Subcutaneous adipose tissue (tissue), 4 donors: Measurements from ENCODE around the gene PHTF1. TPM values are rescaled to one million over a fixed set of nuclear protein-coding genes. Genes with fewer than 3 reads are reported as not detected.

ENCODE experiments used
- total RNA-seq, 4 donors: library from RNA; depleted of rRNA; stranded (reverse); fragments of >200 nt; gene quantifications; one replicate each; pipeline ENCODE4 v1.1.0, GENCODE V29; 2016
- TF ChIP-seq, protein P1 (sequence below): fragments of 450-650 bp; IDR thresholded peaks from one replicate; pipeline ENCODE4 v1.5.1; 2016; ENCODE audit warnings: low read depth, mild to moderate bottlenecking, control low read depth, antibody characterized with exemption, moderate library complexity

The PHTF1 gene
- total RNA-seq, 4 donors from 2014 or later, result 14.5 to 23.3 (median 18.3) TPM

DNA sequence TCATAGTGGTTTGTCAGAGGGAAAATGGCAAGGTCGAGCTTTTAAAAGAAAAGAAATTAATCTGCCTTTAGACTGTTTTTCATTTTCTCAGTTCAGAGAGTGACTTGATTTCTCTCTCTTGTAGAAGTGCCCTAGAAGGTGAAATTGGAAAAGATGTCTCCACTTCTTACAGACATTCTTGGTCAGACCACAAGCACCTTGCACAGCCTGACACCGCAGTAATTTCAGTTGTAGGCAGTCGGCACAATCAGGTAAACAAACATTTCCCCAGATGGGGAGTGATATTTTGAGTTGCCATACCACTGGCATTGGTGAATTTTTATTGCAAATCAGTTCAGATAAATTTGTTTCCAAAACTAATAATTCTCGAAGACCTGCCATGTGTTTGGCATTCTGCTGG lies 86.8 kb downstream of the PHTF1 start:
- TF ChIP-seq, protein P1, sequence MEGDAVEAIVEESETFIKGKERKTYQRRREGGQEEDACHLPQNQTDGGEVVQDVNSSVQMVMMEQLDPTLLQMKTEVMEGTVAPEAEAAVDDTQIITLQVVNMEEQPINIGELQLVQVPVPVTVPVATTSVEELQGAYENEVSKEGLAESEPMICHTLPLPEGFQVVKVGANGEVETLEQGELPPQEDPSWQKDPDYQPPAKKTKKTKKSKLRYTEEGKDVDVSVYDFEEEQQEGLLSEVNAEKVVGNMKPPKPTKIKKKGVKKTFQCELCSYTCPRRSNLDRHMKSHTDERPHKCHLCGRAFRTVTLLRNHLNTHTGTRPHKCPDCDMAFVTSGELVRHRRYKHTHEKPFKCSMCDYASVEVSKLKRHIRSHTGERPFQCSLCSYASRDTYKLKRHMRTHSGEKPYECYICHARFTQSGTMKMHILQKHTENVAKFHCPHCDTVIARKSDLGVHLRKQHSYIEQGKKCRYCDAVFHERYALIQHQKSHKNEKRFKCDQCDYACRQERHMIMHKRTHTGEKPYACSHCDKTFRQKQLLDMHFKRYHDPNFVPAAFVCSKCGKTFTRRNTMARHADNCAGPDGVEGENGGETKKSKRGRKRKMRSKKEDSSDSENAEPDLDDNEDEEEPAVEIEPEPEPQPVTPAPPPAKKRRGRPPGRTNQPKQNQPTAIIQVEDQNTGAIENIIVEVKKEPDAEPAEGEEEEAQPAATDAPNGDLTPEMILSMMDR, result no peak

DNA sequence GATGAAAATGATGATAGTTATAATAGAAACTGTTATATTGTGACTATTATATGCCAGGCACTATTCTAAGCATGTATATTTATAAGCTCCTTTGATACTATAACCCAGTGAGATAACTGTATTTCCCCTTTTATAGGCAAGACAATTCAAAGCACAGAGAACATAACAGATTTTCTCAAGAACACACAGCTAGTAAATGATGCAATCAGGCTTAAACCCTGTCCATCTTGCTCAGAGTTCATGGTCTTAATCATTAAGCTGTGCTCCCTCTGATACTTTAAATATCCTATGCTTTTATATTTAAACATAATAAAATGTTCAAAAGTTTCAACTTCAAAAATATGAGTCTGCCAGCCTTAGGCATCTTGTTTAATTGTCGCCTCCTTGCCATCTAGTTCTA lies 88.6 kb downstream of the PHTF1 start:
- TF ChIP-seq, protein P1, result no peak

DNA sequence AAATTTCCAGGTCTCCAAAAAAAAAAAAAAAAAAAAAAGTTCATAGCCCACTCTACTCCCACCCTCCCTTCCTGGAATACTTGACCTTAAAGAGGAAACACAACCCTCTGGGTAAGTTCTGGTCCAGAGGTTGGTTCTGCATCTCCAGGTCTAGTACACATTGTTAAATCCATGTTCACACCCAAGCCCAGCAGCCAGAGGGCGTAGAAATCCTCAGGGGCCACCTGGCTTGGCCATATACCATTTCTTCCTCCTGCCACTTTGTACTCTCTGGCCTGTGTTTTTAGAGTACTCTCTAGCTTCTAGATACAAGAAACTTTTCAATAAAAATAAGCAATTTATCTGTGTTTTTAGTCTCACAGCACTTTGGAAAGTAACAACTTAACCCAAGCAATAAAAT lies 89.3 kb downstream of the PHTF1 start:
- TF ChIP-seq, protein P1, result no peak

DNA sequence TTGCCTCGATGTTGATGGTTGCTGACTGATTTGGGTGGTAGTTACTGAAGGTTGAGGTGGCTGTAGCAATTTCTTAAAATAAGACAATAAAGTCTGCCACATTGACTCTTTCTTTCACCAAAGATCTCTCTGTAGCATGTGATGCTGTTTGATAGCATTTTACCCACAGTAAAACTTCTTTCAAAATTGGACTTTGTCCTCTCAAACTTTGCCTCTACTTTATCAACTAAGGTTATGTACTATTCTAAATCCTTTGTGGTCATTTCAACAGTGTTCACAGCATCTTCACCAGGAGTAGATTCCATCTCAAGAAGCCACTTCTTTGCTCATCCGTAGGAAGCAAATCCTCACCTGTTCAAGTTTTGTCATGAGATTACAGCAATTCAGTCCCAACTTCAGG lies 93.2 kb downstream of the PHTF1 start:
- TF ChIP-seq, protein P1, result no peak

DNA sequence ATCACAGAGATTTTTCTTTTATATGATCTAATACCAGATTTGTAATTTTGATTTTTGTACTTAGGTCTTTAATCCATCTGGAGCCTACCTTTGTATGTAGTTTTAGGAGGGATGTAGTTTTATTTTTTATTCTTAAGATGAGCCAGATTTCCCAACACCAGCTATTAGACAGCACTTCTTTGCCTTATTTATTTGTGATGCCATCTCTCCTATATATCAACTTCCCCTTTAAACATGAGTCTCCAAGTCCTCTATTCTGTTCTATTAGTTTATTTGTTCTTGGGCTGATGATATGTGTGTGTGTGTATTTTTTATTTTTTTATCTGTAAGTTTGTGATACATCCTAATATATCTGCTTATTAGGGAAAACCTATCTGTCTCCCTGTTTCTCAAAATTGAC lies 94.2 kb downstream of the PHTF1 start:
- TF ChIP-seq, protein P1, result no peak

DNA sequence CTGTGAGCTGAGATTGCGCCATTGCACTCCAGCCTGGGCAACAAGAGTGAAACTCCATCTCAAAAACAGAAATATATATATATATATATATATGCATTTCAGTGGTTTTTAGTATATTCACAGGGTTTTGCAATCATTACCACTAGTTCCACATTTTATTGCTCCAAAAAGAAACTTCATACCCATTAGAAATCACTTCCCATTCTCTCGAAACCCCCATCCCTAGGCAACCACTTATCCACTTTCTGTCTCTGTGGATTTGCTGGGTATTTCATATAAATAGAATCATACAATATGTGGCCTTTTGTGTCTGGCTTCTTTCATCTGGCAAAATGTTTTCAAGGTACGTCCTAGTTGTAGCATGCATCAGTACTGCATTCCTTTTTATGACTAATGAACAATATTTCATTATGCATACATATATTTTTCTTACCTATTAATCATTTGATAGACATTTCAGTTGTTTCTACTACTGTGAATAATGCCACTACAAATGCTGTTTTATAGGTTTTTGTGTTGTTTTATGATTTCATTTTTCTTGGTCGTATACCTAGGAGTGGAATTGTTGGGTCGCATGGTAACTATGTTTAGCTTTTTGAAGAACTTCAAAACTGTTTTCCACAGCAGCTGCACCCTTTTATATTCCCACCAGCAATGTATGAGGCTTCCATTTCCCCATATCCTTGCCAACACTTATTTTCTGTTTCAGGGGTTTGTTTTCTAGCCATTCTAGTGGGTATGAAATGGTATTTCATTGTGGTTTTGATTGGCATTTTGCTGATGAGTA lies 95.9 kb downstream of the PHTF1 start:
- TF ChIP-seq, protein P1, result no peak

DNA sequence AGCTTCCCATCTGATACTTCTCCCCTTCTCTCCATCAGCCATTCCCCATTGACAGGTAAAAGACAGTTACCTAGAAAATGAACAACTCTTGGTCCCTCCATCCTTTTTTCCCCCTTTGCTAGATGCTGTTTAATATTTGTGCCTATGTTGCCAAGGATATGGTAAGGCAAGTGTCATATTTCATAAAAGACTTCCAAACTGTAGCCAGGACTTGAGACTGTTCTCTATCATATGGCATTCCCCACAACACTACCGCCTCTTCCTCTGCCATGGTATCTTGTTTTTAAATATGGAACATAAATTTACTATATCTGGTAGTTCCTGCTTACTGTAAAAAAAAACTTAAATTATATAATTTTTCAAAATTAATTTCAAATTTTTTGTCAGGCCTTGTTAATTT lies 97.2 kb downstream of the PHTF1 start:
- TF ChIP-seq, protein P1, result no peak
